Lower leg skin (tissue), 4 donors: Measurements from ENCODE around the gene IFT43. TPM values are rescaled to one million over a fixed set of nuclear protein-coding genes. Genes with fewer than 3 reads are reported as not detected.

ENCODE experiments used
- DNase-seq, 2 donors: peaks; one replicate each; pipeline ENCODE4 v3.0.0-alpha.2; 2019; ENCODE audit warnings: low spot score in 2 of 2
- H3K4me3 ChIP-seq: fragments of 200-600 bp; sonication (generic); 2 replicates; pipeline ENCODE4 v1.5.1; 2017; ENCODE audit warnings: mild to moderate bottlenecking, low read depth; ENCODE audit not compliant: poor library complexity, severe bottlenecking
- CTCF ChIP-seq, 3 donors: fragments of 450-650 bp; IDR thresholded peaks; one replicate each; pipeline ENCODE4 v1.5.1; 2016; ENCODE audit warnings: antibody characterized with exemption in 3 of 3, mild to moderate bottlenecking in 3 of 3, moderate library complexity in 2 of 3
- POLR2A ChIP-seq, 2 donors: fragments of 450-650 bp; IDR thresholded peaks; one replicate each; pipeline ENCODE4 v1.6.1; 2016 to 2017; ENCODE audit warnings: antibody characterized with exemption in 2 of 2, mild to moderate bottlenecking in 1 of 2, moderate library complexity in 1 of 2
- WGBS, 2 donors: methylation state at CpG; one replicate each; pipeline ENCODE4 v1.1.5; 2018; 5-methylcytosine and 5-hydroxymethylcytosine counted together
- intact Hi-C: fragments of 100-400 bp; cut with DNase I; formaldehyde crosslinking; loops from one replicate; pipeline ENCODE4 v1.15.0; 2023; ENCODE audit warnings: low total_unique reads
- total RNA-seq, 4 donors: library from RNA; depleted of rRNA; stranded (reverse); fragments of >200 nt; gene quantifications; one replicate each; pipeline ENCODE4 v1.1.0, GENCODE V29; 2016

IFT43 gene
- total RNA-seq, 4 donors from 2014 or later = 18.1 to 30.9 (median 19.7) TPM

- WGBS, 2 donors = 9 to 30% methylated on average over 8 of the region's 8 CpGs
- H3K4me3 ChIP-seq = no peak overlapping the region
- TF ChIP-seq POLR2A (IDR thresholded peaks at IDR 0.05) (no peak), CTCF (IDR thresholded peaks at IDR 0.05) (no peak)
- intact Hi-C loops = loop anchor here (5.0 kb wide), 1 partner anchor 274 kb away; no protein-coding TSS in a partner anchor
- DNase-seq = no peak
Measured at GRCh38 chr14:75980856-75981255, 4.7 kb upstream of the IFT43 start.

- intact Hi-C loops = loop anchor here (5.0 kb wide), 1 partner anchor 274 kb away; no protein-coding TSS in a partner anchor
Measured at GRCh38 chr14:75981426-75982265, 3.9 kb upstream of the IFT43 start, which contains the start of gene TGFB3. Gene TGFB3, minus strand, starts transcription at chr14:75981995. Its CDS starts 1,102 bp downstream, at chr14:75980893.

GRCh38 chr14:75982266-75983018 is 3.1 kb upstream of the IFT43 start:
- TF ChIP-seq POLR2A (IDR thresholded peaks at IDR 0.05) (no peak), CTCF (IDR thresholded peaks at IDR 0.05) (no peak)
- peak overlapping the region; percentile 66 for H3K4me3 ChIP-seq
- DNase-seq = peak; percentile 79 to 96
- 0 to 1% methylated on average over 46 to 77 of the region's 77 CpGs for WGBS, 2 donors
- intact Hi-C loops = loop anchor here (5.0 kb wide), 1 partner anchor 275 kb away; no protein-coding TSS in a partner anchor

More at GRCh38 chr14:75981426-75982265, 3.9 kb upstream of the IFT43 start, which contains the start of gene TGFB3:
- TF ChIP-seq POLR2A (IDR thresholded peaks at IDR 0.05) (no peak), CTCF (IDR thresholded peaks at IDR 0.05) (no peak)
- DNase-seq = peak; percentile 64 to 95
- H3K4me3 ChIP-seq = peak within 1 kb of the TSS; percentile 66
- 1% methylated on average over 26 of the region's 26 CpGs for WGBS, 2 donors

GRCh38 chr14:75983019-75983358 is 2.6 kb upstream of the IFT43 start:
- TF ChIP-seq CTCF (IDR thresholded peaks at IDR 0.05) = no peak
- no peak for TF ChIP-seq POLR2A (IDR thresholded peaks at IDR 0.05)
- no peak for DNase-seq
- WGBS, 2 donors = 32 to 38% methylated on average over 7 of the region's 7 CpGs
- intact Hi-C loops = loop anchor here (5.0 kb wide), 1 partner anchor 276 kb away; no protein-coding TSS in a partner anchor
- H3K4me3 ChIP-seq = peak overlapping the region; percentile 10

- intact Hi-C loops = loop anchor here (5.0 kb wide), 1 partner anchor 277 kb away; no protein-coding TSS in a partner anchor
- H3K4me3 ChIP-seq = no peak overlapping the region
- peak in 1 of 2 donors; percentile 50 for DNase-seq
- WGBS, 2 donors = 85 to 88% methylated on average over 2 of the region's 2 CpGs
- TF ChIP-seq POLR2A (IDR thresholded peaks at IDR 0.05) (no peak), CTCF (IDR thresholded peaks at IDR 0.05) (no peak)
Measured at GRCh38 chr14:75984674-75985073, 889 bp upstream of the IFT43 start.
